Measurements from ENCODE around the gene TIE1.

Gene TIE1

GRCh38 chr1:43350976-43351375, 50.2 kb downstream of the TIE1 start:
- H3K27me3 Mint-ChIP-seq = no peaks in the 10 kb centered on the region
- no peak overlapping the region for H3K4me3 Mint-ChIP-seq
- peak overlapping the region; percentile 63 for H3K27ac Mint-ChIP-seq
- peaks cover 3% of the 10 kb centered on the region for H3K36me3 Mint-ChIP-seq
- H3K9me3 Mint-ChIP-seq = no peaks in the 10 kb centered on the region
- peaks cover 13% of the 10 kb centered on the region for H3K4me1 Mint-ChIP-seq

DNA sequence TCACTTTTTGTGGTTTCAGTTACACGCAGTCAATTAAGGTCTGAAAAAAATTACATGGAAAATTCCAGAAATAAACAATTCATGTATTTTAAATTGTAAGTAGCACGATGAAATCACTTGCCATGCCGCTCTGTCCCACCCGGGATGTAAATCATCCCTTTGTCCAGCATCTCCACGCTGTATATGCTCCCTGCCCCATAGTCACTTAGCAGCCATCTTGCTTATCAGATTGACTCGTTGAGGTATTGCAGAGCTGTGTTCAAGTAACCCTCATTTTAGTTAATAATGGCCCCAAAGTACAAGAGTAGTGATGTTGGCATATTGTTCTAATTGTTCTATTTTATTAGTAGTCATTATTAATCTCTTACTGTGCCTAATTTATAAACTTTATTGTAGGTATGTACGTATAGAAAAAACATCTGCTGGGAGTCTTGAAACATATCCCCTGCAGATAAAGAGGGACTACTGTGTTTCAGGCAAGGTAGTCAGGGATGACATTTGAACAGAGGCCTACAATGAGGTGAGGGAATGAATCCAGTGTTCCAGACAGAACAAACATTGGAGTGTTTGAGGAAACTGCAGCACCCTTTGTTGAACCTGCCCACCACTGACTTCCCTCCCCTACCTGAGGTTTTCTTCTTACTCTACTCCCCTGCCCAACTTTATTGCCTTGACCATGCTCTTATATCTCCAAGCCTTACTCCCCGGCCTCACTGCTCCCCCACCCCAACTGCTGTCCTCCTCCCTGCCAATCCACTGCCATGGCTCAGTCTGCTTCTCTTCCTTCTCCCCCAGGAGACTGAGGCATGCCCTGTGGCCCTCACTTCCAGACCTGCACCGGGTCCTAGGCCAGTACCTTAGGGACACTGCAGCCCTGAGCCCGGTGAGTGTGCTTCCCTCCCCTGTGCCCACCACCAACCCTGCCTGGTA, 50.9 kb downstream of the TIE1 start:
- Mint-ChIP-seq H3K4me1 (peaks cover 13% of the 10 kb centered on the region), H3K27me3 (no peaks in the 10 kb centered on the region), H3K27ac (no peak overlapping the region), H3K36me3 (peaks cover 3% of the 10 kb centered on the region), H3K9me3 (no peaks in the 10 kb centered on the region), H3K4me3 (no peak overlapping the region)

DNA sequence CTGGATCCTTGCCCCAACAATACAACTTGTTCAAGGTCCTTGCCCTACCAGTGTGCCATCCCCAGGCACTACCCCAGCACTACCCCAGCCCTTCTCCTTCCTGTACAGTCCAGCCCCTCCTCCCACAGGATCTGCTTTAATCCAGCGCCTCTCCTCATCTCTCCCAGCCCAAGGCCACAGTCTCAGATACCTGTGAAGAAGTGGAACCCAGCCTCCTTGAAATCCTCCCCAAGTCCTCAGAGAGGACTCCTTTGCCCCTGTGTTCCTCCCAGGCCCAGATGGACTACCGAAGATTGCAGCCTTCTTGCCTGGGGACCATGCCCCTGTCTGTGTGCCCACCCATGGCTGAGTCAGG, 51.5 kb downstream of the TIE1 start:
- no peaks in the 10 kb centered on the region for H3K9me3 Mint-ChIP-seq
- H3K4me3 Mint-ChIP-seq = no peak overlapping the region
- H3K4me1 Mint-ChIP-seq = peaks cover 13% of the 10 kb centered on the region
- peaks cover 3% of the 10 kb centered on the region for H3K36me3 Mint-ChIP-seq
- no peak overlapping the region for H3K27ac Mint-ChIP-seq
- no peaks in the 10 kb centered on the region for H3K27me3 Mint-ChIP-seq

- Mint-ChIP-seq H3K9me3 (no peaks in the 10 kb centered on the region), H3K27ac (no peak overlapping the region), H3K27me3 (no peaks in the 10 kb centered on the region)
These were observed 52.1 kb downstream of the TIE1 start for GRCh38 chr1:43352881-43353280.

DNA sequence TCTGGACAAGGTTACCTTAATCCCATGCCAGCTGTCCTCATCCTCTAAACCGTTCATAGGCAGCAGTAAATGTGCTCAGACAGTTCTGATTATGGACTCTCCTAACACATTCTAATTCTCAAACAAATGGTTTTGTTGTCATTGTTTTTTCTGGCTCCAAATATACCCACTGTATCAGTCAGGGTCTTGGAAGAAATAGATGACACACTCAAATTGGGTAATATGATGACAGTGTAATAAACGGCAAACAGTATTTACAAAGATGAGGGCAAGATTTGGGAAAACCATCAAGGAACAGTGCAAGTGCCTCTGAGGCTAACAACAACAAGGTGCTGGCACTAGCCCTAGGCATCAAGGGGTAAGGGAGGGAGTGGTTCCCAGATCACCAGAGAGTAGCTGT, 53.7 kb downstream of the TIE1 start:
- Mint-ChIP-seq H3K27ac (no peak overlapping the region), H3K4me1 (peaks cover 21% of the 10 kb centered on the region), H3K36me3 (peaks cover 3% of the 10 kb centered on the region), H3K27me3 (no peaks in the 10 kb centered on the region), H3K9me3 (no peaks in the 10 kb centered on the region), H3K4me3 (no peak overlapping the region)

More at GRCh38 chr1:43352881-43353280, 52.1 kb downstream of the TIE1 start:
- Mint-ChIP-seq H3K4me1 (peaks cover 15% of the 10 kb centered on the region), H3K36me3 (peaks cover 3% of the 10 kb centered on the region), H3K4me3 (no peak overlapping the region)

DNA sequence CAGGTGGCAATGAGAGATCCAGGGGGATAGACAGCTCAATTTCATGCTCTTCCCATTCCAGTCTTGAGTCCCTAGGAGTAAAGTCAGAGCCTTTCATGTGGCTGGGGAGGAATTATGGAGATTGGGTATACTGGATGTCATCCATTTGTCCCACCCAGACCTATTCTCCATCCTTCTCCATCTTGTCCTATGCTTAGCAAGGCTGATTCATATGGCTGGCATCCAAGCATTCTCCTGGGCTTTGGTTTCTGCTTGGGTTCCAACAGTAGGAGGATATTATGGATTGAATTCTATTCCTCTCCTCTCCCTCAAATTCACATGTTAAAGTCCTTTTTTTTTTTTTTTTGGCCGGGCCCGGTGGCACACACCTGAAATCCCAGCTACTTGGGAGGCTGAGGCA, 54.2 kb downstream of the TIE1 start:
- Mint-ChIP-seq H3K4me3 (no peak overlapping the region), H3K36me3 (peaks cover 3% of the 10 kb centered on the region), H3K27me3 (no peaks in the 10 kb centered on the region), H3K27ac (no peak overlapping the region), H3K4me1 (peaks cover 21% of the 10 kb centered on the region), H3K9me3 (no peaks in the 10 kb centered on the region)

- Mint-ChIP-seq H3K27ac (no peak overlapping the region), H3K27me3 (no peaks in the 10 kb centered on the region), H3K4me1 (peaks cover 20% of the 10 kb centered on the region), H3K4me3 (no peak overlapping the region), H3K36me3 (peaks cover 2% of the 10 kb centered on the region), H3K9me3 (no peaks in the 10 kb centered on the region)
These were observed 56.5 kb downstream of the TIE1 start for GRCh38 chr1:43357251-43357650.

GRCh38 chr1:43358121-43358745, 57.5 kb downstream of the TIE1 start:
- Mint-ChIP-seq H3K27ac (peak overlapping the region; percentile 95), H3K36me3 (peaks cover 2% of the 10 kb centered on the region)

DNA sequence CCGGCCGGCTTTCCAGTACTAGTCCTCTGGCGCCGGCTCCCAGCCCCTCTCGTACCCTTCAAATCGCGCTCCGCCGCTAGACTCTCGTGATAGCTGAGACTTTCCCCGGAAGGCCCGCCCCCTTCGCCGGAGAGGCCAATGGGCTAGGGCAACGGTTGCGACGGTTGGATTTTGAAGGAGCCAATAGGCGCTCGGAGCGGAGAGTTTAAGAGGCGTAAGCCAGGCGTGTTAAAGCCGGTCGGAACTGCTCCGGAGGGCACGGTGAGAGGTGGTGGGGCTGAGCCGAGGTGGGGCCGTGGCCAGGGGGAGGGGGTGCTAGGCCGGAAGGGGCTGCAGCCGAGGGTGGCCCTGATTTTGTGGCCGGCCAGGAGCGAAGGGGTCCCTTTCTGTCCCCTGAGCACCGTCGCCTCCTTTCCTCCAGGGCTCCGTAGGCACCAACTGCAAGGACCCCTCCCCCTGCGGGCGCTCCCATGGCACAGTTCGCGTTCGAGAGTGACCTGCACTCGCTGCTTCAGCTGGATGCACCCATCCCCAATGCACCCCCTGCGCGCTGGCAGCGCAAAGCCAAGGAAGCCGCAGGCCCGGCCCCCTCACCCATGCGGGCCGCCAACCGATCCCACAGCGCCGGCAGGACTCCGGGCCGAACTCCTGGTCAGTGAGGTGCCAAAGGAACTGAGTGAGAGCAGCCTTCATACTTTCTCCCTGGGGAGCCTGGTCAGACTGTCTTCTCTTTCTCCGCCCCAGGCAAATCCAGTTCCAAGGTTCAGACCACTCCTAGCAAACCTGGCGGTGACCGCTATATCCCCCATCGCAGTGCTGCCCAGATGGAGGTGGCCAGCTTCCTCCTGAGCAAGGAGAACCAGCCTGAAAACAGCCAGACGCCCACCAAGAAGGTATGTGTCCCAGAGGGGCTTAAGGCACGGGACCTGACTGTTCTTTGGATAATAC, 58.2 kb downstream of the TIE1 start, which contains the start of gene CDC20:
Gene CDC20 (plus strand): TSS at position 236 of the 948 bp plus-strand sequence. CDS start 235 bp downstream, at position 471.
- H3K36me3 Mint-ChIP-seq = peaks cover 2% of the 10 kb centered on the region
- peak within 1 kb of the TSS; percentile 95 for H3K27ac Mint-ChIP-seq
- no peaks in the 10 kb centered on the region for H3K27me3 Mint-ChIP-seq
- H3K4me1 Mint-ChIP-seq = peaks cover 15% of the 10 kb centered on the region
- peak within 1 kb of the TSS; percentile 91 for H3K4me3 Mint-ChIP-seq
- H3K9me3 Mint-ChIP-seq = no peaks in the 10 kb centered on the region

More at GRCh38 chr1:43358121-43358745, 57.5 kb downstream of the TIE1 start:
- H3K9me3 Mint-ChIP-seq = no peaks in the 10 kb centered on the region
- H3K27me3 Mint-ChIP-seq = no peaks in the 10 kb centered on the region
- peak overlapping the region; percentile 91 for H3K4me3 Mint-ChIP-seq
- peaks cover 15% of the 10 kb centered on the region for H3K4me1 Mint-ChIP-seq

GRCh38 chr1:43359696-43360095, 58.9 kb downstream of the TIE1 start:
- Mint-ChIP-seq H3K36me3 (peaks cover 3% of the 10 kb centered on the region), H3K9me3 (no peaks in the 10 kb centered on the region), H3K27me3 (no peaks in the 10 kb centered on the region), H3K27ac (no peak overlapping the region), H3K4me3 (peak overlapping the region; percentile 91), H3K4me1 (peaks cover 15% of the 10 kb centered on the region)

DNA sequence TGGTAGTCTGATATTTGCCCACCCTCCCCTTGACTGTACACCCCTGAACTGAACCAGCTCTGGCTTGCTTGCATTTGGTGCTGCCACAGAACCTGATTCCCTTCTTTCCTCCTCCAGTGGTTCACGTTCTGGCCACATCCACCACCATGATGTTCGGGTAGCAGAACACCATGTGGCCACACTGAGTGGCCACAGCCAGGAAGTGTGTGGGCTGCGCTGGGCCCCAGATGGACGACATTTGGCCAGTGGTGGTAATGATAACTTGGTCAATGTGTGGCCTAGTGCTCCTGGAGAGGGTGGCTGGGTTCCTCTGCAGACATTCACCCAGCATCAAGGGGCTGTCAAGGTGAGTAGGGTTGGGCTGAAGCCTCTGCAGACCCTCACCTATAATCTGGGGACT, 59.8 kb downstream of the TIE1 start:
- Mint-ChIP-seq H3K27me3 (no peaks in the 10 kb centered on the region), H3K4me3 (no peak overlapping the region), H3K9me3 (no peaks in the 10 kb centered on the region), H3K36me3 (peaks cover 3% of the 10 kb centered on the region), H3K27ac (no peak overlapping the region), H3K4me1 (peaks cover 23% of the 10 kb centered on the region)

- no peak overlapping the region for H3K4me3 Mint-ChIP-seq
- H3K36me3 Mint-ChIP-seq = peaks cover 3% of the 10 kb centered on the region
- H3K27ac Mint-ChIP-seq = no peak overlapping the region
- no peaks in the 10 kb centered on the region for H3K9me3 Mint-ChIP-seq
- H3K4me1 Mint-ChIP-seq = peaks cover 24% of the 10 kb centered on the region
- no peaks in the 10 kb centered on the region for H3K27me3 Mint-ChIP-seq
These were observed 62.6 kb downstream of the TIE1 start for GRCh38 chr1:43363283-43363934.

GRCh38 chr1:43363935-43364525, 63.2 kb downstream of the TIE1 start:
- H3K9me3 Mint-ChIP-seq = no peaks in the 10 kb centered on the region
- H3K36me3 Mint-ChIP-seq = peaks cover 3% of the 10 kb centered on the region
- H3K27ac Mint-ChIP-seq = peak overlapping the region; percentile 42
- H3K27me3 Mint-ChIP-seq = no peaks in the 10 kb centered on the region
- H3K4me1 Mint-ChIP-seq = peaks cover 30% of the 10 kb centered on the region
- no peak overlapping the region for H3K4me3 Mint-ChIP-seq

DNA sequence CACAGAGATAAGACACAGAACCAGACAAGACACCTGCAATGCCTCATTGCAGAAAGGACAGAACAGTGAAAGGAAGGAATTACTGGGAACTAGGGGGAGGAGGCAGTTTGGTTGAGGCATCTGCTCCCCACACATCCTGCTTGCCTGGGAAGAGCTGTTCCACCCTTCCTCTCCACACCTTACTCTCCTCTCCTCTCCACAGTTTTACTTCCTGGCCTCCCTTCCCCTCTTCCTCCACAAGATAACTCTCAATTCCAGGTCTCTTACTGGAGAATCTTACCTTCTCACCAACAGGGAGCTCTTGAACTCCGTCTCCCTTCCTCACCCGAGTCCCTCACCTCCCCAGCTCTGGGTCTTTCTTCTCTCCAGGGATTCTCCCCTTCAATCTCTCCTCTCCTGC, 64.9 kb downstream of the TIE1 start:
- Mint-ChIP-seq H3K27ac (peak overlapping the region; percentile 69), H3K27me3 (no peaks in the 10 kb centered on the region), H3K9me3 (no peaks in the 10 kb centered on the region), H3K36me3 (peaks cover 3% of the 10 kb centered on the region), H3K4me3 (peak overlapping the region; percentile 90), H3K4me1 (peaks cover 27% of the 10 kb centered on the region)

Data from activated naive CD4-positive, alpha-beta T cell treated with anti-CD3 and anti-CD28 coated beads, Interleukin-2, amount 50 U/mL, for 24 hours (primary cell).